Measurements from ENCODE around the gene KCNIP1.

DNA sequence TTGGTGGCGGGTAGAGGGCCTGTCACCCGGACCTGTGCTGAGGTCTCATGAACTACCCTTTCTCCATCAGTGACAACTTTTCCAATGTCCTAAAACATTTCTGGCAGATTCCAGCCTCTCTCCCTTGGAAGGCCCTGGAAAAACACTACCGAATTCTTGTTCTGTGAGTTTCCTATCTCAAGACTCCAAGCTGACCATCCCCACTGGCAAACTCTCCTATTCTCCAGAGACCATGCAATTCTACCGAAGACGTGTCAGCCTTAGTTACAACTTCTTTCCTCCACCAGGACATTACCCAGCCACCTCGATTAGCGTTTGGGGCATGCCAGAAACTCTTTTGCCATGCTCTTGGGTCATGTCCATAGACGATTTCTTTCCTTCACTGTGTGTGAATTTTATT, 252.9 kb downstream of the KCNIP1 start:
- TF ChIP-seq, protein P1, sequence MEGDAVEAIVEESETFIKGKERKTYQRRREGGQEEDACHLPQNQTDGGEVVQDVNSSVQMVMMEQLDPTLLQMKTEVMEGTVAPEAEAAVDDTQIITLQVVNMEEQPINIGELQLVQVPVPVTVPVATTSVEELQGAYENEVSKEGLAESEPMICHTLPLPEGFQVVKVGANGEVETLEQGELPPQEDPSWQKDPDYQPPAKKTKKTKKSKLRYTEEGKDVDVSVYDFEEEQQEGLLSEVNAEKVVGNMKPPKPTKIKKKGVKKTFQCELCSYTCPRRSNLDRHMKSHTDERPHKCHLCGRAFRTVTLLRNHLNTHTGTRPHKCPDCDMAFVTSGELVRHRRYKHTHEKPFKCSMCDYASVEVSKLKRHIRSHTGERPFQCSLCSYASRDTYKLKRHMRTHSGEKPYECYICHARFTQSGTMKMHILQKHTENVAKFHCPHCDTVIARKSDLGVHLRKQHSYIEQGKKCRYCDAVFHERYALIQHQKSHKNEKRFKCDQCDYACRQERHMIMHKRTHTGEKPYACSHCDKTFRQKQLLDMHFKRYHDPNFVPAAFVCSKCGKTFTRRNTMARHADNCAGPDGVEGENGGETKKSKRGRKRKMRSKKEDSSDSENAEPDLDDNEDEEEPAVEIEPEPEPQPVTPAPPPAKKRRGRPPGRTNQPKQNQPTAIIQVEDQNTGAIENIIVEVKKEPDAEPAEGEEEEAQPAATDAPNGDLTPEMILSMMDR (IDR thresholded peaks at IDR 0.05) = no peak
- TF ChIP-seq POLR2A (IDR thresholded peaks at IDR 0.05) = no peak

Data from body of pancreas (tissue), 4 donors.